Hepatocyte (in vitro differentiated cells): Measurements from ENCODE around the gene PITPNC1. TPM values are rescaled to one million over a fixed set of nuclear protein-coding genes. Genes with fewer than 3 reads are reported as not detected.

Experiments
- DNase-seq: peaks from one replicate; pipeline ENCODE4 v3.0.0-alpha.2; 2016; ENCODE audit warnings: low spot score
- H2AFZ ChIP-seq: fragments of 200-600 bp; sonication (generic); 2 replicates; pipeline ENCODE4 v1.6.0; 2016; ENCODE audit warnings: antibody characterized with exemption, mild to moderate bottlenecking
- H3K27ac ChIP-seq: fragments of 200-600 bp; sonication (generic); 2 replicates; pipeline ENCODE4 v1.5.1; 2016; ENCODE audit warnings: mild to moderate bottlenecking
- H3K27me3 ChIP-seq: fragments of 200-600 bp; sonication (generic); 2 replicates; pipeline ENCODE4 v1.6.1; 2016
- H3K36me3 ChIP-seq: fragments of 200-600 bp; sonication (generic); replicated peaks from 2 replicates; pipeline ENCODE4 v1.5.1; 2016; ENCODE audit warnings: low read depth; ENCODE audit not compliant: insufficient read depth
- H3K4me1 ChIP-seq: fragments of 200-600 bp; sonication (generic); 2 replicates; pipeline ENCODE4 v1.5.1; 2016; ENCODE audit warnings: mild to moderate bottlenecking, moderate library complexity; ENCODE audit not compliant: insufficient read depth
- H3K4me2 ChIP-seq: fragments of 200-600 bp; sonication (generic); 2 replicates; pipeline ENCODE4 v1.6.0; 2016
- H3K4me3 ChIP-seq: fragments of 200-600 bp; sonication (generic); 2 replicates; pipeline ENCODE4 v1.5.1; 2016; ENCODE audit warnings: mild to moderate bottlenecking
- H3K79me2 ChIP-seq: fragments of 200-600 bp; sonication (generic); 2 replicates; pipeline ENCODE4 v1.6.0; 2017; ENCODE audit warnings: mild to moderate bottlenecking
- H3K9me2 ChIP-seq: fragments of 200-600 bp; sonication (generic); replicated peaks from 2 replicates; pipeline ENCODE4 v1.6.0; 2017; ENCODE audit warnings: mild to moderate bottlenecking; ENCODE audit not compliant: insufficient read depth
- H3K9me3 ChIP-seq: fragments of 200-600 bp; sonication (generic); 2 replicates; pipeline ENCODE4 v1.5.1; 2016; ENCODE audit warnings: low read depth, mild to moderate bottlenecking
- H4K20me1 ChIP-seq: fragments of 200-600 bp; sonication (generic); 2 replicates; pipeline ENCODE4 v1.6.0; 2016; ENCODE audit warnings: mild to moderate bottlenecking; ENCODE audit not compliant: insufficient read depth, poor library complexity, severe bottlenecking
- CTCF ChIP-seq: fragments of 200-600 bp; sonication (generic); IDR thresholded peaks from 2 replicates; pipeline ENCODE4 v1.5.1; 2016; ENCODE audit warnings: antibody characterized with exemption, mild to moderate bottlenecking; ENCODE audit not compliant: poor library complexity
- EZH2 ChIP-seq: fragments of 200-600 bp; sonication (generic); IDR thresholded peaks from 2 replicates; pipeline ENCODE4 v1.6.1; 2016; ENCODE audit warnings: antibody characterized with exemption, mild to moderate bottlenecking, borderline replicate concordance
- EZH2phosphoT487 ChIP-seq: fragments of 200-600 bp; sonication (generic); IDR thresholded peaks from one replicate; pipeline ENCODE4 v1.6.1; 2018; ENCODE audit warnings: antibody characterized with exemption, mild to moderate bottlenecking, low read depth, moderate library complexity; ENCODE audit not compliant: unreplicated experiment, severe bottlenecking
- WGBS: methylation state at CpG from one replicate; pipeline ENCODE4 v1.1.6; 2016; ENCODE audit warnings: low lambda C conversion rate; ENCODE audit errors: missing lambda C conversion rate; 5-methylcytosine and 5-hydroxymethylcytosine counted together
- polyA plus RNA-seq: library from polyadenylated mRNA; unstranded; fragments of >200 nt; fragmentation: Nextera tagmentation; extraction: Ambion mirVana; gene quantifications from 2 replicates; pipeline ENCODE4 v1.2.1, GENCODE V29; 2016
- total RNA-seq: library from RNA; depleted of rRNA; stranded (reverse); fragments of >200 nt; gene quantifications from 2 replicates; pipeline ENCODE4 v1.2.3, GENCODE V29; 2014

Gene PITPNC1
- total and polyA plus RNA-seq, 2 experiments from 2014 or later, result 4.6 to 8.1 TPM

- Histone ChIP-seq H3K27ac (no peak overlapping the region), H3K4me3 (no peak overlapping the region), H3K27me3 (no peaks in the 10 kb centered on the region), H3K9me2 (no peaks in the 10 kb centered on the region), H3K36me3 (no peaks in the 10 kb centered on the region), H2AFZ (no peak overlapping the region), H3K9me3 (no peaks in the 10 kb centered on the region), H3K4me1 (peaks cover 9% of the 10 kb centered on the region), H3K4me2 (no peak overlapping the region), H3K79me2 (no peaks in the 10 kb centered on the region), H4K20me1 (no peaks in the 10 kb centered on the region)
- TF ChIP-seq CTCF, result no peak
- TF ChIP-seq EZH2phosphoT487, result no peak
- no peak for TF ChIP-seq EZH2
- DNase-seq, result no peak
- WGBS, result 61% methylated on average over 12 of the region's 12 CpGs
These were observed 111.1 kb downstream of the PITPNC1 start for GRCh38 chr17:67488161-67488560.

GRCh38 chr17:67488768-67489167 lies 111.7 kb downstream of the PITPNC1 start:
- H3K79me2 ChIP-seq, result no peaks in the 10 kb centered on the region
- TF ChIP-seq EZH2 (no peak), CTCF (no peak), EZH2phosphoT487 (no peak)
- no peak for DNase-seq
- H3K4me2 ChIP-seq, result no peak overlapping the region
- H3K36me3 ChIP-seq, result no peaks in the 10 kb centered on the region
- no peak overlapping the region for H3K4me3 ChIP-seq
- peaks cover 9% of the 10 kb centered on the region for H3K4me1 ChIP-seq
- H4K20me1 ChIP-seq, result no peaks in the 10 kb centered on the region
- H3K27ac ChIP-seq, result no peak overlapping the region
- no peaks in the 10 kb centered on the region for H3K27me3 ChIP-seq
- H3K9me2 ChIP-seq, result no peaks in the 10 kb centered on the region
- H2AFZ ChIP-seq, result no peak overlapping the region
- 98% methylated on average over 4 of the region's 4 CpGs for WGBS
- H3K9me3 ChIP-seq, result no peaks in the 10 kb centered on the region

GRCh38 chr17:67489273-67489672 lies 112.2 kb downstream of the PITPNC1 start:
- H3K9me2 ChIP-seq, result no peaks in the 10 kb centered on the region
- no peaks in the 10 kb centered on the region for H3K9me3 ChIP-seq
- H3K27ac ChIP-seq, result no peak overlapping the region
- no peak overlapping the region for H3K4me3 ChIP-seq
- no peaks in the 10 kb centered on the region for H3K36me3 ChIP-seq
- no peak for TF ChIP-seq EZH2
- no peak for TF ChIP-seq CTCF
- no peak for TF ChIP-seq EZH2phosphoT487
- 88% methylated on average over 4 of the region's 4 CpGs for WGBS
- no peak for DNase-seq
- H3K27me3 ChIP-seq, result no peaks in the 10 kb centered on the region
- H3K4me2 ChIP-seq, result no peak overlapping the region
- H3K79me2 ChIP-seq, result no peaks in the 10 kb centered on the region
- H3K4me1 ChIP-seq, result peaks cover 9% of the 10 kb centered on the region
- no peak overlapping the region for H2AFZ ChIP-seq
- H4K20me1 ChIP-seq, result no peaks in the 10 kb centered on the region

- WGBS, result 58% methylated on average over 10 of the region's 10 CpGs
- Histone ChIP-seq H4K20me1 (no peaks in the 10 kb centered on the region), H3K4me1 (peaks cover 9% of the 10 kb centered on the region), H3K36me3 (no peaks in the 10 kb centered on the region), H3K27ac (peak overlapping the region; percentile 40), H3K27me3 (no peaks in the 10 kb centered on the region), H3K9me3 (no peaks in the 10 kb centered on the region), H3K79me2 (no peaks in the 10 kb centered on the region), H3K4me2 (peak overlapping the region; percentile 65), H2AFZ (no peak overlapping the region), H3K9me2 (no peaks in the 10 kb centered on the region), H3K4me3 (no peak overlapping the region)
- TF ChIP-seq EZH2phosphoT487, result no peak
- no peak for DNase-seq
These were observed 113.4 kb downstream of the PITPNC1 start for GRCh38 chr17:67490471-67490870.
